DOHH2 (cell line): ENCODE measurements around the gene OSBP.
"Not testable (repeated sequence)": the region's sequence is repeated elsewhere in the genome, so short reads cannot be mapped to it uniquely, and the experiment has no call there.

ENCODE experiments used
- CTCF ChIP-seq: fragments of 200-600 bp; sonication (generic); IDR thresholded peaks from one replicate; pipeline ENCODE4 v1.5.1; 2014; ENCODE audit warnings: antibody characterized with exemption, mild to moderate bottlenecking, low read depth, low read length; ENCODE audit not compliant: poor library complexity, severe bottlenecking
- EZH2phosphoT487 ChIP-seq: fragments of 200-600 bp; sonication (generic); IDR thresholded peaks from 2 replicates; pipeline ENCODE4 v1.6.1; 2017; ENCODE audit warnings: borderline replicate concordance, mild to moderate bottlenecking, antibody characterized with exemption, low read length, moderate library complexity, mixed read lengths

DNA sequence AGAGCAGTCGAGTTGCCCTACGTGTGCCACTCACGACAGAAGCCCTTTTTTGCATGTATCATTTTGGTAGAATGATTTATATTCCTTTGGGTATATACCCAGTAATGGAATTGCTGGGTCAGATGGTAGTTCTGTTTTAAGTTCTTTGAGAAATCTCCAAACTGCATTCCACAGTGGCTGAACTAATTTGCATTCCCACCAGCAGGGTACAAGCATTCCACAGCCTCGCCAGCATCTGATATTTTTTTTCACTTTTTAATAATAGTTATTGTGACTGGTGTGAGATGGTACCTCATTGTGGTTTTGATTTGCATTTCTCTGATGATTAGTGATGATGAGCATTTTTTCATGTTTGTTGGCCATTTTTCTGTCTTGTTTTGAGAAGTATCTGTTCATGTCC is 11.4 kb upstream of the OSBP start:
- TF ChIP-seq CTCF, EZH2phosphoT487: not testable (repeated sequence)
